MV-4-11 (cell line): ENCODE data around the gene ACSL6.

Experiments
- DNase-seq: peaks from one replicate; lab custom pipeline; 2025; lab: John Stamatoyannopoulos, UW

The ACSL6 gene

DNA sequence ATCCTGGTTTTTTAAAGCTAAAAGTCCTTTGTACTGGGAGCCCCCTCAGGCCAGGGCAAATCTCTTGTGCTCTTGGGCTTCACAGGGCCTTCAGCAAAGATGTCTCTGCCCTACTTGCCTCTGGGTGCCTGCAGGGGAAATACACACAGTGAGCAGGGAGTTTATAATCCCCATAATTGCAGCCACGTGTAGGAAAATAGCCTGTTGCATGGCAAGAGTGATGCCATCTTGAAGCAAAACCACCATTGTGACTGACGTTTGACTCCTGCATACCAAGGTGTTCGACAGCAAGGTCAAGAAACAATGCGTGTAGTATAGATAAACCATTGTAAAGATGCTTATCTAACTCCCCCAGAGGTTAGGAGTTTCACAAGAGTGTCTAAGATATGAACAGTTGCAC is 37.6 kb upstream of the ACSL6 start:
- no peak for DNase-seq

DNA sequence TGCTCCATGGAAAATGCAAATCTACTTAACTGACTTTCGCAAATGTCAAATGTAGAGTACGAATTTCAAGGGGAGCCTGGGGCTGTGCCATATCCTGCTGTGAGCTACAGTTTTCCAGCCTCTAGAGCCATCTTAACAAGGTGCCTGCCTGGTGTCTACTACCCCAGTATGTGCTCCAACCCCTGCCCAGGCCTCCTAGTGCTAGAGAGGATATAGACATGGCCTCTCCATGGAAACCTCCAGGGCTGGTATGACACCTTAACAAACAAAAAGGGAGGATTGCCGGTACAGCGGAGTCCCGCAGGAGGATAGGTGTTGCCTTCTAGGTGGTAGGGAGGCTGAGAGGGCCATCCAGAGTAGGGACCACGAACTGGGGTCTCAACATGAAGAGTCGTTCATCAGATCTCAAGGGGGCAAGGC is 35.4 kb upstream of the ACSL6 start:
- no peak for DNase-seq

DNA sequence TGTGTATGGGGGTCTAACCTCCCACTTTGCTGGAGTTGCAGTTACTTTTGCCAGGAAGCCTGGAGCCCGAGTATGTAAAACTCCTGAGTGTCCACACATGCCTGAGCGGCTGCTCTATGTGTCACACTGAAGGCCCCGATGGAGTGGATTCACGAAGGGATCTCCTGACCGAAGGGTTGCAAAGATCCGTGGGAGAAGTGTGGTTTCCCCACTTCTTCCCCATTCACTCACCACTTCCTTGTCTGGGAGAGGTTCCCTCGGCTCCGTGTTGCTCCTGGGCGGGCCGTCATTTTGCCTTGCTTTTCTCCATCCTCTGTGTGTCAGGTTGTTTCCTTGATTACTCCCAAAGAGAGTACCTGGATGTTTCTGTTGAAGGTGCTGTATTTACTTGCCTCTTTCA is 32.7 kb upstream of the ACSL6 start:
- DNase-seq: peak; percentile 89

DNA sequence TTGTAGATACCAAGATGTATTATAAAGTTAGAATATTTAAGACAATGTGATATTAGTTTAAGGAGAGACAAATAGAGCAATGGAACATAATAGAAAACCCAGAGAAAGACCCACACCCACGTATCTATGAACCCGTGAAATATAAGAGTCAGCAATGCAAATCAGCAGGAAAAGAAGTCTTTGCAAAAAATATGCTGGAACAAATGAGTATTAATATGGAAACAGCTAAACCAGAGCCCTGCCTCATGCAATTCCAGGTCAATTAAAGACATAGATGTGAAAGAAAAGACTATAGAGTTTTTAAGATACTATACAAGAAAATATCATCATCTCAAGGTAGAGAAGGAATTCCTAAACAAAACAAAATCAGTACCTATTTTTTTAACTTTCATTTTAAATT is 25.9 kb upstream of the ACSL6 start:
- no peak for DNase-seq

DNA sequence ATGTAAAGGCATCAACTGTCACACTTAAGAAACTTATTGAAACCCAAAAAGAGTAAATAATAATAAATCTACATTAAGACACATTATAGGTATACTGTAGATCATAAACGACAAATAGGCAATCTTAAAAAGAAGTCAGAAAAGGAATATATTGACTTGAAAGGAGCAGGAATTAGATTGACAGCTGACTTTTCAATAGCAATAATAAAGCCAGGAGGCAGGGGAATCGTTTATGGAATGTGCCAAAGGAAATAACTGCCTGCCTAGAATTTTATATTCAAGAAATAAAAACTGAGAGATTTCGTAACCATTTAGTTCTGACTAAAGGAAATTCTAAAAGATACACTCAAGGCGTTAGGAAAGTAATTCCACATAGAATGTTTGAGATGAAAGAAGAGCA is 21.7 kb upstream of the ACSL6 start:
- DNase-seq: no peak

DNA sequence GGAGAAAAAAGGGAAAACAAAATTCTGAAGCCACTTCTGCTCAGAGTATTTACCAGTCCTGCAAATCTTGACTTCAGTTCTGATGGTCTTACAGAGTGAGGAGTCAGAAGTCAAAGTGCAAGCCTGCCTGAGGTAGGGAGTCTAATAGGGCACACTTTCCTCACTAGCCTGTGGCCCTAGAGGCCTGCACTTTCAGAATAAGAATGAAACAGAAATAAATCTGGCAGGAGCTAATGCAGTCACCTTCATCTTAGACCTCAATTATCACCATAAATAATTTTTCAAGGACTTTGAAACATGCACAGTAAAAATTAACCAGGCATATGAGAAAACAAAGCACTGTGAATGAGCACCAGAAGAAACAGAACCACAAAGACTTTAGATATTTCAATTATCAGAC is 20.7 kb upstream of the ACSL6 start:
- DNase-seq: no peak

DNA sequence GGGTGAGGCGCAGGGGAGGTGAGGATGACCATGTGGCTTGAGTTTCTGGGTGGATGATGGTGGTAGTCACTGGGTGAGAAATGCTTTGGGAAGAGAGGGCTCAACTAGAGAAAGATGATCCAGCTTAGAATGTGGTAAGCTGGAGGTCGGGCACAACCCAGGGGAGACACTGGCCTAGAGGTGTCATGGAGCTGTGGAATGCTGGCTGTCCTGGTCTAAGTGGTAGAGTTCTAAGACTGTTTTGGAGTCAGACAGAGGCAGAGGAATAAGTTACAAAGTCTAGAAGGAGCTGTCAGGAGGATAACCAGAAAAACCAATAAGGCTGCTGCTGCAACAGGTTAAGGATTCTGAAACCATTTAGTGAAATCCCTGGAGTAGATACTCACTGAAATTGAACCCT is 19.2 kb upstream of the ACSL6 start:
- no peak for DNase-seq

DNA sequence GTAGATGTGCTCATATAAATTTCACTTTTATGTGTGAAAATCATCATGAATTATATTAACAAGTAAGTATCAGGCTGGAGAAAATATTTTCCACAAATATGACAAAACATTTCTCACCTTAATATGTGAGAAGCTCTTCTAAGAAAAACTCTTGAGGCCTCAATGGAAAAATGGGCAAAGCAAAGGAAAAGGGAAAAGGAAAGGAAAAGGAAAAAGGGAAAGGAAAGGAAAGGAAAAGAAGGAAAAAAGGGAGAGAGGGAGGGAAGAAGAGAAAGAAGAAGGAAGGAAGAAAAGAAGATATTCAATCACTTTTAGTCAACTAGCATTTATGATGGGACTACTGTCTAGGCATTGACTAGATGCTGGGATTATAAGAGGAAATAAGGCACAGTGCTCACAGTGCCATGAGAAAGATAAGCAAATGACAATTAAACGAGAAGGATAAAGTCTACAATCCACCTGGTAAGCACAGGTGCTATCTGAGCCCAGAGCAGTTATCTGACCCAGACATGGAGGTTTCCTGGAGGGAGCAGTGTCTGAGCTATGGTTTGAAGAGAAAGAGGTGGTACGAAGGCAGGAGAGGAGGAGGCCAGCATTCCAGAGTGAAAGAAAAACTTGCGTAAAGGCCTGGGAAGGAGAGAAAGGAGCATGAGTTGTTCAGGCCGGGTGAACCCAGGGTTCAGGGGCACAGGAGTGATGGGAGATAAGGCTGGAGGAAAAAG is 18.3 kb upstream of the ACSL6 start:
- no peak for DNase-seq

DNA sequence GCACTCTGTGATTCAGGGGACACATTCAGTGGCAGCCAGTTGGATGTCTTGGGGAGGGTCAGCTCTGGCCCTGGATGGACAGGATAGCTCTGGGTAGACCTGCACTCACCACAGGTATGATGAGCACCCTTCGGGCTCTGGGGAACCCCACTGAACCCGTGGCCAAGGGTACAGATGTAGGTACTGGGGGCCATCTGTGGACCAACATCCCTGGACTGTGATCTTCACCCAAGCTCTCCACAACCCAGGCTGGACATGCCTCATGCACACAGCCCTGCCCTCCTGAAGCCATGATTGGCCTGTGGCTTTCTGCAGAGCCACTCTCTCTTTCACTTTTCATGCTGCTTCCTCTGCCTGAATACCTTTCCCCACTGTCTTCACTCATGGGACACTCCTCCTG is 15.6 kb upstream of the ACSL6 start:
- DNase-seq: no peak

DNA sequence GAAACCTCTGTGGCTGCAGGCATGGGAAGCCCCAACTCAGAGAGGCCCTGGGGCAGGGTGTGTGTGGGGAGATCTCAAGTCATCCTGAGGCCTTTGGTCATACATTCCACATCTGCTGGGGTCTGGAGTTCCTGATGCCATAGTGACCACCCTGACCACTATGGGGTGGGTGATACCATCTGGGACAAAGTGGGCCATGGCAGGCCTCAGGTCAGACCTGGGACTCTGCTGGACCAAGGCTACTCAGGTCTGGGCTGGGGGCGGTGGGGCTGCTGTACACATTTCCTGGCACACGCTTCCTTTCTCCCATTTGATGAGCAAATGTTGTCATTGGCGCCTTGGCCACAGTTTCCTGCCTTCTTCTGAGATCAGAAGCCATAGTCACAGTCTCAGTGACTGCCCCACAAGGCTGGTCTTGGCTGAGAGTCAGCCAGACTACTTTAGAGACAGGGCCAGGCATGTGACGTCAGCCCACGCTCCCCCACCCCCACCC is 15.1 kb upstream of the ACSL6 start:
- no peak for DNase-seq

DNA sequence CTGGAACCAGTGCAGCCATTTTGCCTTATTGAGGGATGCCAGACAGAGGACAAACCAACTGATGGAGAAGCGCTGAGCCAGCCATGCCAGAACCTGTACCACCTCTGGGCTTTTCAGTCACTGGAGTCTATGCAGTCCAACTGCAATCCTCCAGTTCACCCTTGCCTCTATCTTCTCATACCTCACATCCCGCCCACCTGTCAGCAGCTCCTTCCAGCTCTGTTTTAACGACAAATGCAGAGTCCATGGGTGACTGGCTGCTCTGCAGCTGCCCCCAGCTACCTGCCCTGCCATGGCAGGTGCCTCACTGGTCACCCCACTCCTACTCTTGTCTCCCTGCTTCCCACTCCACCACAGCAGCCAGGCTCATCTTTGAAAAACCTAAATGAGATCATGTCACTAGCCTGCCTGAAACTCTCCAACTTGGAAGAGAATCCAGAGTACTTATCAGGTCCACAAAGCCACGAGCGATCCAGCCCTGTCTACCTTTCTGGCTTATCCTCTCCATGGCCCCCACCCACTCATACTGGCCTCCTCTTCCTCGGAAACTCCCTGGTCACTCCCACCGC is 14.0 kb upstream of the ACSL6 start:
- no peak for DNase-seq

DNA sequence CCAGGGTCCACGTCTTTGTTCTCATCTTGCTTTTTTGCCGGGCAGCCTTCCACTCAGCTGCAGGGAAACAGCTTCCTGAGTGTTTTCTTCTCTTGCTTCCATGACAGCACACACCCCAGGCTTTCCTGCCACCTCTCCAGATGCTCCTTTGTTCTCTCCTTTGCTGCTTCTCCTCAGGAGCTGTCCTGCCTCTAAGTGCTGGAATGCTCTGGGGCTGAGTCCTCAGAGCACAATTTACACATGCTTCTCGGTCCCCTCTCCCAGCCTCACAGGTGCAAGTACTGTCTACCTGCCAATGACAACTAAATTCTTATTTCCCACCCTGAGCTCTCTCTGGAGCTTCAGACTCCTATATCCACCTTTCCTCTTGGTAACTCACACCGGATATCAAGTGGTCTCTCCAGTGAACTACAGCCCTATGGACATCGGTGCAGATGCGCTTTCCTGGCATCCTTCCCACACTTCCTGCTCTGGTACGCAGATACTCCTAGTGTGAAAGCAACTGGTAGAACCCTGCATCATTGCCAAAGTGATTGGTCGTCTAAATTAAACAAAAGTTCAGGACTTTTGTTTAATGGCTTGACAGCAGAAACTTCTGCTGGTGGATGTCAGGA is 13.4 kb upstream of the ACSL6 start:
- DNase-seq: no peak

DNA sequence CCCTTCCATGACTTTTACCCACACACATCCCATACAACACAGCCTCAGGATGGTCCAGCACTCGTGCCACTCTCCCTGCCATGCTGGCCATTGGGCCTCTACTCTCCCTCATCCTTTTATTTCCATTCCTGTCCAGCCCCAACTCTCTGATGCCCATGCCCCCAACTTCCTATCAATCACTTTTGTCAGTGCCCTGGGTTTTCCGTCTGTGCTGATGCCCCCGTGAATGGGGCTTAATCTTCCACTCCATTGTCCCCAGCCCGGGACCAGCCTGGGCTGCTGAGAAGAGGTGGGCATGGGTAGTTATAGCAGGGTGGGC is 12.6 kb upstream of the ACSL6 start:
- no peak for DNase-seq

DNA sequence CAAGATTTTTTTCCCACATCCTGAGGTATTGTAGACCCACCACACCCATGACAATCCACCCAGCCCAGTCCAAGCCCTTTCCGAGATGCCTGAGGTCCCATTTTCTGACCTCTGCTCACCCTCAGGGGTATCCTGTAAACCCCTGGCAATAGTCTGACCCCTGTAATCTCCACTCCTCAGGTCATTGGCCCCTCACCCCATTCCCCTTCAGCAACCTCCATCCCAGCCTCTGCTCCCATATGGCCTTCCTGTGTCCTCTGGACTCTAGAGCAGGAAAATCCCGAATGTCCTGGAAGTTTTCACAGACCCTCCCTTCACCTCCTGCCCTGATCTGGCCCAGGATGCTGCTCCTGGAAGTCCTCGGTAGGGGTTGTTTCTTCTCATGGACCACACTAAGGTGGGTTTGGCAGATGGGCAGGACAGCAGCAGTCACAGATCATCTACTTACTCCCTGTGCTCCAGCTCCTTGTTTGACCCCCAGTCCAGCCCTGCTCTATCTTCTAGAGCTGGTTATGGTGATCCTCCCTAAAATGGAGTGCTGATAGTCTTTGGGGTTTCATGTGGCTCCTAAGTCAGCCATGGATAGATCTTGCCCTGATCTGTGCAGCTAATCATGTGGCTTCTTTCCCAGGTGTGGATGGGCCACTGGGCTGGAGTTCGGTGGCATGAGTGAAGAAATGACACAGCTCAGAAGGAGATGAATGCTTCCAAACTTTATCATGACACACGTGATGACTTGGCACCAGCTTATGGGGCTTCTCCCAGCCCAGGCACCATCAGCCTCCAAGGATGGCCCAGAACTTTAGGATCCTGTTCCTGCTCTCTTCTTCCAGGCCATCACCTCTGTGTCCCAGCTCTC is 12.0 kb upstream of the ACSL6 start:
- no peak for DNase-seq

DNA sequence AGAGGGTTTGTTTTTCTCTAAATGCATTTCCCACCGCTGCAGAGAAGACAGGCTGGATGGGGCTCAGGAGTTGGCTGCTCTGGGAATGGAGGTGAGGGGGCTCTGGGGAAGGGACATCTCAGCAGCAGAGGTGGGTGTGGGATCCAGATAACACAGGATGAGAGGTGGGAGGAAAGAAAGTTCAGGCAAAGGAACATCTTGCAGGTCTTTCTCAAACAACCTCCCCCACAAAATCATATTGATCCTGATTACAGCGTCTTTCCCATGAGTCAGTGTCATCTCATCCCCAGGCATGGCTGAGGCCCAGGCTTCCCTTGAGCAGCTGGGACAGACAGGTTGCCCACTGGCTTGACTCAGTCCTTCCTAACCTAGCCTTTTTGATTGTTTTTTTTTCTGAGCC is 11.3 kb upstream of the ACSL6 start:
- no peak for DNase-seq

DNA sequence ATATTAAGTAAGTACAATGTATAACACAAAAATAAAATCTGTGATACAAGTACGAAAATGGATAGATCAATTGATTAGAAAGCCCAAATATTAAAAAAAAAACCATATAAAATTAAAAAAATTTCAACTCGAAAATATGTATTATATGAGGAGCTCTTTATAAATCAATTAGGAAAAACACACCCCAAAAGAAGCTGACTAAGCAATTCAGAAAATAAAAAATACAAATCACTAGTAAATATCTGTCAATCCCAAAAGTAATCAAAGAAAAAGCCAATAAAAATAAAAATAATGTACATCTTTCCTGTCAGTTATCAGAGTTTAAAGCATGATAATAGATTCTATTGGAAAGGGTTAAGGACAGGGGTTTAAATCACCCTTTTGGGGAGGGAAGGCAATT is 10.2 kb upstream of the ACSL6 start:
- no peak for DNase-seq

DNA sequence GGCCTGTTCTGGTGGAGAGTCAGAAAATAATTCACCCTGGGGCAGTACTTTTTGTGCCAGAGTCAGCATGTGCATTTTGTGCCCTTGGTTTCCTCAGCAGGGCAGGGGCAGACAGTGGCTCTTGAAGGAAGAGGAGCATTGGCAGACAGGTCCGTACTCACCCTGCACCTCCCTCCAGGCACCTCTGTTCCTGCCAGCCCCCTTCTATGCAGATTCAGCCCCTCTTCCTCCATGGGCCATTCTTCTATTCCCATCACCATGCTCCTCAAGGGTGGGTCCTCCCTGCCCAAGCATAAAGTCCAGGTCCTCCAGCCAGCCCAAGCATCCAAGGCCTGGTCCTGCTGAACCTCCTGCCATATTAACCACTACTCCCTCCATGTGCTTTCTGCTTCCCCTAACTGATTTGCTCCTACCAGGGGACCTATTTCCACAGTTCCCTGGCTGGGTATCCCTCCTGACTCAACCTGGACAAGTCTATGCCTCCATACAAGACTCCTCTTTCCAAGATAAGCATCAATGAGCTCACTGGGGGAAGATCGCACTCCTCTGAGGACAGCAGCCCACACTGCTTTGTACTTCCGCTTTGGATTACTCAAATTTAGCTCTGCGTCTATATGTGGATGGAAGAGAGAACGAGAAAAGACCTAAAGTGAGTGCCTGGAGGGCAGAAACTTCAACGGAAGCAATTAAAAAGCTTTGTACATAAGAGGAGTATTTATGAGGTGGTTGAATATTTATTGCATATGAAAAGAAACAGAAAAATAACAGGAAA is 9.3 kb upstream of the ACSL6 start:
- DNase-seq: peak; percentile 58

DNA sequence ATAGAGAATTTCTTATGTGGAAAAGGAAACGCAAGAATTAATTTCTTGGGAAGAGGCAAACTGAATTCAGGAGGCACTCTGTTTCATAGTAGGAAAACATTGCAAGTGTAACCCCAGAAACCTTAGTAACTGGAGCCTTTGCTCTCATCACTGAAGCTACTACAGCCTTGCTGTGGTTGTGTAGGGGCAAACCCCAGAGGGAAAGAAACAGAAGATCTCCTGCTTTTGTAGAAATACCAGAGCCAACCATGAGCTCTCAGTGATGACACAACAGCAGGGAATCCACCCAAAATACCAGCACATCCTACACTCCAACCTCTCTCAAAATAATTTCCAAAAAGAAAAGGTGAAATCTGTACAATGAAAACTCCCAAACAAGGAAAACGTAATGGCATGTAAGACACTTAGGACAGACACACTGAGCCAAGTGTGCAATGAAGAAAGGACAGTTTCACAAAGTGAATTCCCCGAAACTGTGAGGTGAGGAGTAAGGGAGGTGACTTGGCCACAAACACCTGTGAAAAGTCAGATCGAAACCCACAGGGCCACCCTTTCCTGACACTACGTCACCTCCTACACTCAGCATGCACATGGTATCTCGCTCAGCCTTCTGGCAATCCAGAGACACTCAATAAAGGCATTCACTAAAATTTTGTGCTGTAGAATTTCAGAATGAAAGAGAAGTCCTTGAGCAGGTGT is 8.5 kb upstream of the ACSL6 start:
- no peak for DNase-seq

DNA sequence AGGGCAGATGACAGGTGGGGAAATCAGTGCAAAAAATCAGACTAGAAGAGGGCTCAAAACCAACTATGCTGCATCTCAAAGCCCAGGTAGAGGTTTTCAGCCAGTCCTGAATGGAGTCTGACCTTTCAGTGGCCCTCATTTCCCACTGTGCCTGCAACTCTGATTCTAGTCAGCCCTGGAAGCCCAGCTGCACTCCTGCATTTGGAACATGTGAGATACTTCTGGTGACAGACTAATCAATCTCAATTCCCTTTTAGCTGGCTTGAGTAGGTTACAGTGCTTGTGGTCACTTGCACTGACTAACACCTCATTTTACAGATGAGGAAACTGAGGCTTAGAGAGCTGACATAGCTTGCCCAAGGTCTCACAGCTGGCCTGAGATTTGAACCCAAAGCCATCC is 7.9 kb upstream of the ACSL6 start:
- DNase-seq: no peak

DNA sequence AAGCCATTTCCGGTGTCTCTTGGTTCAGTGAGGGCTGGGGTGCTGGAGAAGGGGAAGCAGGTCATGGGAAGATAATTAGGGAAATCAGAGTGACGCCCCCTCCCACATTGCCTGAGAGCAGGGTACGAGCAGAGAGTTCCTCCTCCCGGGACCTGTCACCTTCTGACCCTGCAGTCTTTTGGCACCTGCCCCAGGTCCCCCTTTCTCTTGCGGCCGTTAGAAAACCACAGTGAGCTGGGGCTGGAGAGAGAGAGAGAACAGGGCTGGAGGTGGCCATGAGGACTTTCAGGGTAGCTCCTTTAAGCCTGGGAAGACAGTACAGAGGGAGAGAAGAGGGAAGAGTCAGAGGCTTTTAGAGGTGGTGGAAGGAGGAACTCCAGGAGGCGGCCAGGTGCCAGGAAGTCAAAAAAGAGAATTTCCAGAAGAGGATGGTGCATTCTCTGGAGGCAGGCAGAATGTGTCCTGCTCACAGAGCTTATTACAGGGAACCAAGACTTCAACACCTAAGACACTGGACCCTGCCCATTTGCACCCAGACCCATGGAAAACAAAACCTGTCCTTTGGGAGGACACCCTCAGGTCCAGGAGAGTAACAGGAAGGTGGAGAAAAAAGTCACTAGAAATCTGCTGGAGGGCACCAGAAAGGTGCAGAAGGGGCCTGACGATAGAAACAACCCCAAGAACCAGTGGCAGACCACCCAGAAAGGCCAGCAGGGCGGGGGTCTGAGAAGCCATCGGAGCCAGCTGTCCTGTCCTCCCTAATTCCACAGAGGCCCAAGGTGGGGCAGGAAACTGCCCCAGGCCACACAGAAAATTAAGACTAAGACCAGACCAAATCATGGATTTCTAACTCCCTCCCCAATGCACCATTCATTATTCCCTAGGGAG is 6.5 kb upstream of the ACSL6 start:
- DNase-seq: no peak
